ENCODE results near the gene HIC2.

The HIC2 gene

GRCh38 chr22:21443735-21444421, 26.7 kb downstream of the HIC2 start:
- no peak overlapping the region for H3K27ac ChIP-seq (ENCODE audit: insufficient read depth, low read length, poor library complexity, severe bottlenecking)
- H3K4me1 ChIP-seq (ENCODE audit: control insufficient read depth, insufficient read depth, low read length, poor library complexity, severe bottlenecking), result no peaks in the 10 kb centered on the region
- H3K27me3 ChIP-seq (replicated peaks; ENCODE audit: control insufficient read depth, insufficient read depth, low read length, poor library complexity, severe bottlenecking), result no peaks in the 10 kb centered on the region
- no peak overlapping the region for H3K4me3 ChIP-seq (ENCODE audit: insufficient read depth, low read depth, low read length, poor library complexity, severe bottlenecking)
- DNase-seq, result no peak
- no peaks in the 10 kb centered on the region for H3K9me3 ChIP-seq (ENCODE audit: control insufficient read depth, low read length)
- H3K36me3 ChIP-seq (ENCODE audit: control insufficient read depth, insufficient read depth, low read length), result peaks cover 32% of the 10 kb centered on the region

GRCh38 chr22:21444701-21445436, 27.7 kb downstream of the HIC2 start:
- DNase-seq, result no peak
- no peak overlapping the region for H3K4me3 ChIP-seq (ENCODE audit: insufficient read depth, low read depth, low read length, poor library complexity, severe bottlenecking)
- no peaks in the 10 kb centered on the region for H3K9me3 ChIP-seq (ENCODE audit: control insufficient read depth, low read length)
- H3K36me3 ChIP-seq (ENCODE audit: control insufficient read depth, insufficient read depth, low read length), result peaks cover 32% of the 10 kb centered on the region
- H3K27me3 ChIP-seq (replicated peaks; ENCODE audit: control insufficient read depth, insufficient read depth, low read length, poor library complexity, severe bottlenecking), result no peaks in the 10 kb centered on the region
- no peaks in the 10 kb centered on the region for H3K4me1 ChIP-seq (ENCODE audit: control insufficient read depth, insufficient read depth, low read length, poor library complexity, severe bottlenecking)
- H3K27ac ChIP-seq (ENCODE audit: insufficient read depth, low read length, poor library complexity, severe bottlenecking), result no peak overlapping the region

- Histone ChIP-seq H3K27ac (ENCODE audit: insufficient read depth, low read length, poor library complexity, severe bottlenecking) (no peak overlapping the region), H3K4me1 (ENCODE audit: control insufficient read depth, insufficient read depth, low read length, poor library complexity, severe bottlenecking) (no peaks in the 10 kb centered on the region), H3K36me3 (ENCODE audit: control insufficient read depth, insufficient read depth, low read length) (peaks cover 32% of the 10 kb centered on the region), H3K27me3 (replicated peaks; ENCODE audit: control insufficient read depth, insufficient read depth, low read length, poor library complexity, severe bottlenecking) (no peaks in the 10 kb centered on the region), H3K9me3 (ENCODE audit: control insufficient read depth, low read length) (no peaks in the 10 kb centered on the region), H3K4me3 (ENCODE audit: insufficient read depth, low read depth, low read length, poor library complexity, severe bottlenecking) (no peak overlapping the region)
- DNase-seq, result no peak
Observed at GRCh38 chr22:21445437-21446127, 28.4 kb downstream of the HIC2 start.

DNA sequence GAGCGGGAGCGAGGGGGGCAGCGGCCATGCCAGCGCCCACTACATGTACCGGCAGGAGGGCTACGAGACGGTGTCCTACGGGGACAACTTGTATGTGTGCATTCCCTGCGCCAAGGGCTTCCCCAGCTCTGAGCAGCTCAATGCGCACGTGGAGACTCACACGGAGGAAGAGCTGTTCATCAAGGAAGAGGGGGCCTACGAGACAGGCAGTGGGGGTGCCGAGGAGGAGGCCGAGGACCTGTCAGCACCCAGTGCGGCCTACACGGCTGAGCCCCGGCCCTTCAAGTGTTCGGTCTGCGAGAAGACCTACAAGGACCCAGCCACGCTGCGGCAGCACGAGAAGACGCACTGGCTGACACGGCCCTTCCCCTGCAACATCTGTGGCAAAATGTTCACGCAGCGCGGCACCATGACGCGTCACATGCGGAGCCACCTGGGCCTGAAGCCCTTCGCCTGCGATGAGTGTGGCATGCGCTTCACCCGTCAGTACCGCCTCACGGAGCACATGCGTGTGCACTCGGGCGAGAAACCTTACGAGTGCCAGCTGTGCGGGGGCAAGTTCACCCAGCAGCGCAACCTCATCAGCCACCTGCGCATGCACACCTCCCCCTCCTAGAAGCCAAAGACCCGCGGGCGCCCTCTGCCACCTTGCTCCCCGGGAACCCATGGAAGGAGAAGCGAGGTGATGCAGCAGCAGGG, 29.1 kb downstream of the HIC2 start:
- no peaks in the 10 kb centered on the region for H3K9me3 ChIP-seq (ENCODE audit: control insufficient read depth, low read length)
- DNase-seq, result no peak
- H3K27me3 ChIP-seq (replicated peaks; ENCODE audit: control insufficient read depth, insufficient read depth, low read length, poor library complexity, severe bottlenecking), result no peaks in the 10 kb centered on the region
- H3K4me3 ChIP-seq (ENCODE audit: insufficient read depth, low read depth, low read length, poor library complexity, severe bottlenecking), result no peak overlapping the region
- H3K27ac ChIP-seq (ENCODE audit: insufficient read depth, low read length, poor library complexity, severe bottlenecking), result no peak overlapping the region
- peaks cover 32% of the 10 kb centered on the region for H3K36me3 ChIP-seq (ENCODE audit: control insufficient read depth, insufficient read depth, low read length)
- H3K4me1 ChIP-seq (ENCODE audit: control insufficient read depth, insufficient read depth, low read length, poor library complexity, severe bottlenecking), result no peaks in the 10 kb centered on the region

DNA sequence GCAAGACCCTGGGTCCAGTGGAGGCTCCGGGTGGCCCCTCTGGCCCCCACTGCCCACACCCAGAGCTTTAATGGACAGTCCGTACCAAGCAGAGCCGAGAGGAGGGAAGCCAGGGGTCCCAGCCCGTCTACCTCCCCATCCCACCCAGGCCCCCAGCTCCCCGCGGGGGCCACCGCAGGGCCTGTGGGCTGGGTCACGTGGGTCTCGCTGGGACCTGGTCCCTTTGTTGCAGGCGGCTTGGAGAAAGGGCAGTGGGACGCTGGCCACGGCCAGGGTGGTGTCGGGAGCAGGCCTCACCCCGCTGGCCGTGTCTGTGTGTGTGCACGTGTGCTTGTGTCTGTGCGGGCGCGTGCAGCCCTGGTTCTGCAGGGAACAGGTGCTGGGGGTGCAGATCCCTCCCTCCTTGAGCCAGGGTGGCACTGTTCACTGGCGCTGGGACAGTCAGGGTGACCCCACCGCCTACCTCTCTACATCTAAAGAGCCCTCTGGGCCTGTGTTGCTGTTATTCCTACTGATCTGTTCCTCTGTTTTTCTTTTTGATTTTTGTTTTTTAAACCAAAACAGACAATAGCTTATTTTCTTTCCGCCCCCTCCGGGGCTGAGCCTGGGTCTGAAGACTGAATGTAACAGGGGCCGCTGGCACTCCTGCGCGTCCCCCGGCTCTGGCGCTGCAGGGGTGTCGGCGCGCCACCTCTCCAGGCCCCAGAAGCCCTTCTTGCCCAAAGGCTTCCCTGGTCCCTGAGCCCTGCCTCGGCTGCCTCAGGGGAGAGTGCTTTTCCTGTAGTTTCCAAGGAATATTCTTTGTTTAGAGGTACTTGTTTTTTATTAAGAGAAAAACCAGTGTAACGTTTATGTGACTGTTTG, 29.9 kb downstream of the HIC2 start:
- no peak overlapping the region for H3K4me3 ChIP-seq (ENCODE audit: insufficient read depth, low read depth, low read length, poor library complexity, severe bottlenecking)

DNA sequence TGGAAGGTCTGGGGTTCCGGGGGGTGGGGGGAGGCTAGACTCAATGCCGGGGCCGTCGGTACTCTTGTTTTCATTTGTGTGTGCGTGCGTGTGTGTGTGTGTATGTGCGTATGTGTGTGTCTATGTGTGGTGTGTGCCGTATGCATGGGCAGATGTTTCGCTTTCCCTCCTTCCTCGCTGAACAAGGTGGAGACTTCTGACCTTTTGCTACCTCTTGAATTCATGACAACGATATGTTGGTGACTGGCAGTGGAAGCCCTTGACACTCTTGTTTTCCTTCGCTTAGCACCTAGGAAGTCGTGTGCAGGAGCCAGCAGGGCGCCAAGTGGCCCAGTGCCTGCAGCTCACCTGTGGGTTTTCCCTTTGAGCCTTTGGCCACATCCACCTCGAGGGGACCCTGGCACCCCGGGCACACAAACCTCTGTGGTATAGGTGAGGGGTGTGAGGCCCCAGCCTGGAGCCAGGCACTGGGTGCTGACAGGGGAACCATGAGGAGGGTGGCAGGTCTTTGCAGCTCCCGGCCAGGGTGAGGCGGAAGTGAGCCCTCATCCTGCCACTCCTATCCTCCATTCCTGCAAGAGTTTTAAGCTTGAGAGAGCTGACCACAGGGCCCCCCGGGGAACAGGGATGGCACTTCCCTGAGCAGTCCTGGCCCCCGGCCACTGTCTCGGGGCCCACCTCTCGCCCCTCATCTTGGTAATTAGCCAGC, 30.7 kb downstream of the HIC2 start:
- H3K4me1 ChIP-seq (ENCODE audit: control insufficient read depth, insufficient read depth, low read length, poor library complexity, severe bottlenecking), result no peaks in the 10 kb centered on the region
- H3K36me3 ChIP-seq (ENCODE audit: control insufficient read depth, insufficient read depth, low read length), result peaks cover 32% of the 10 kb centered on the region
- H3K9me3 ChIP-seq (ENCODE audit: control insufficient read depth, low read length), result no peaks in the 10 kb centered on the region
- H3K27ac ChIP-seq (ENCODE audit: insufficient read depth, low read length, poor library complexity, severe bottlenecking), result no peak overlapping the region
- DNase-seq, result no peak
- no peaks in the 10 kb centered on the region for H3K27me3 ChIP-seq (replicated peaks; ENCODE audit: control insufficient read depth, insufficient read depth, low read length, poor library complexity, severe bottlenecking)
- H3K4me3 ChIP-seq (ENCODE audit: insufficient read depth, low read depth, low read length, poor library complexity, severe bottlenecking), result no peak overlapping the region

More for the DNA sequence above, 29.9 kb downstream of the HIC2 start:
- DNase-seq, result no peak
- Histone ChIP-seq H3K9me3 (ENCODE audit: control insufficient read depth, low read length) (no peaks in the 10 kb centered on the region), H3K27me3 (replicated peaks; ENCODE audit: control insufficient read depth, insufficient read depth, low read length, poor library complexity, severe bottlenecking) (no peaks in the 10 kb centered on the region), H3K4me1 (ENCODE audit: control insufficient read depth, insufficient read depth, low read length, poor library complexity, severe bottlenecking) (no peaks in the 10 kb centered on the region), H3K36me3 (ENCODE audit: control insufficient read depth, insufficient read depth, low read length) (peaks cover 32% of the 10 kb centered on the region), H3K27ac (ENCODE audit: insufficient read depth, low read length, poor library complexity, severe bottlenecking) (no peak overlapping the region)

- H3K4me1 ChIP-seq (ENCODE audit: control insufficient read depth, insufficient read depth, low read length, poor library complexity, severe bottlenecking), result no peaks in the 10 kb centered on the region
- H3K4me3 ChIP-seq (ENCODE audit: insufficient read depth, low read depth, low read length, poor library complexity, severe bottlenecking), result no peak overlapping the region
- no peak overlapping the region for H3K27ac ChIP-seq (ENCODE audit: insufficient read depth, low read length, poor library complexity, severe bottlenecking)
- H3K9me3 ChIP-seq (ENCODE audit: control insufficient read depth, low read length), result no peaks in the 10 kb centered on the region
- no peaks in the 10 kb centered on the region for H3K27me3 ChIP-seq (replicated peaks; ENCODE audit: control insufficient read depth, insufficient read depth, low read length, poor library complexity, severe bottlenecking)
- peaks cover 23% of the 10 kb centered on the region for H3K36me3 ChIP-seq (ENCODE audit: control insufficient read depth, insufficient read depth, low read length)
- DNase-seq, result no peak
Observed at GRCh38 chr22:21448627-21449416, 31.7 kb downstream of the HIC2 start.

GRCh38 chr22:21449531-21450319, 32.6 kb downstream of the HIC2 start:
- DNase-seq, result no peak
- no peaks in the 10 kb centered on the region for H3K9me3 ChIP-seq (ENCODE audit: control insufficient read depth, low read length)
- no peak overlapping the region for H3K27ac ChIP-seq (ENCODE audit: insufficient read depth, low read length, poor library complexity, severe bottlenecking)
- peaks cover 22% of the 10 kb centered on the region for H3K36me3 ChIP-seq (ENCODE audit: control insufficient read depth, insufficient read depth, low read length)
- no peaks in the 10 kb centered on the region for H3K27me3 ChIP-seq (replicated peaks; ENCODE audit: control insufficient read depth, insufficient read depth, low read length, poor library complexity, severe bottlenecking)
- H3K4me3 ChIP-seq (ENCODE audit: insufficient read depth, low read depth, low read length, poor library complexity, severe bottlenecking), result no peak overlapping the region
- no peaks in the 10 kb centered on the region for H3K4me1 ChIP-seq (ENCODE audit: control insufficient read depth, insufficient read depth, low read length, poor library complexity, severe bottlenecking)
